Endometrial microvascular endothelial cells (primary cell): Measurements from ENCODE around the gene CCDC28A. TPM values are rescaled to one million over a fixed set of nuclear protein-coding genes. Genes with fewer than 3 reads are reported as not detected.

ENCODE experiments used
- in situ Hi-C: cut with HindIII; loops from 2 replicates; pipeline ENCODE4 v1.10.0; 2017; ENCODE audit warnings: low sequenced_read_pairs, low pct_unique_long_range_greater_than_20kb; ENCODE audit errors: inconsistent ontology term
- total RNA-seq: library from RNA; depleted of rRNA; stranded (reverse); fragments of >200 nt; gene quantifications from one replicate; pipeline ENCODE4 v1.2.3, GENCODE V29; 2015; ENCODE audit errors: inconsistent ontology term

Gene CCDC28A
- total RNA-seq, 1 donor from 2014 or later: 24.3 TPM

- in situ Hi-C loops: no loop called here
Observed at GRCh38 chr6:138785980-138786379, 12.4 kb downstream of the CCDC28A start.

GRCh38 chr6:138787138-138787537 is 13.6 kb downstream of the CCDC28A start:
- in situ Hi-C loops: no loop called here

GRCh38 chr6:138795809-138796603 is 22.4 kb downstream of the CCDC28A start, which contains the start of gene ECT2L:
Gene ECT2L (plus strand): TSS chr6:138796087. CDS start chr6:138813275, 17,188 bp downstream.
- in situ Hi-C loops: no loop called here

GRCh38 chr6:138796771-138797170 is 23.2 kb downstream of the CCDC28A start:
- in situ Hi-C loops: no loop called here

GRCh38 chr6:138797806-138798446 is 24.4 kb downstream of the CCDC28A start:
- in situ Hi-C loops: no loop called here

GRCh38 chr6:138800377-138801150 is 27.0 kb downstream of the CCDC28A start:
- in situ Hi-C loops: no loop called here

GRCh38 chr6:138803331-138803730 is 29.8 kb downstream of the CCDC28A start:
- in situ Hi-C loops: no loop called here

- in situ Hi-C loops: no loop called here
Observed at GRCh38 chr6:138803861-138804260, 30.3 kb downstream of the CCDC28A start.

- in situ Hi-C loops: no loop called here
Observed at GRCh38 chr6:138805016-138805765, 31.6 kb downstream of the CCDC28A start.

GRCh38 chr6:138806889-138807288 is 33.3 kb downstream of the CCDC28A start:
- in situ Hi-C loops: no loop called here

- in situ Hi-C loops: no loop called here
Observed at GRCh38 chr6:138809677-138810076, 36.1 kb downstream of the CCDC28A start.

- in situ Hi-C loops: no loop called here
Observed at GRCh38 chr6:138811866-138812265, 38.3 kb downstream of the CCDC28A start.

- in situ Hi-C loops: no loop called here
Observed at GRCh38 chr6:138814179-138814834, 40.7 kb downstream of the CCDC28A start.

- in situ Hi-C loops: no loop called here
Observed at GRCh38 chr6:138815221-138815620, 41.7 kb downstream of the CCDC28A start.

GRCh38 chr6:138815797-138816528 is 42.4 kb downstream of the CCDC28A start:
- in situ Hi-C loops: no loop called here

GRCh38 chr6:138817799-138818198 is 44.2 kb downstream of the CCDC28A start:
- in situ Hi-C loops: no loop called here

- in situ Hi-C loops: no loop called here
Observed at GRCh38 chr6:138818496-138819194, 45.1 kb downstream of the CCDC28A start.
